Renal cortex interstitium (tissue), 15 donors: ENCODE results near the gene HTR5A. TPM values are rescaled to one million over a fixed set of nuclear protein-coding genes. Genes with fewer than 3 reads are reported as not detected.
A peak's percentile ranks its signal among the peaks of the same experiment; 100 is the strongest.
"Not testable (repeated sequence)": the region's sequence is repeated elsewhere in the genome, so short reads cannot be mapped to it uniquely, and the experiment has no call there.

Experiments
- DNase-seq, 11 donors: peaks; one replicate each; pipeline ENCODE4 v3.0.0-alpha.2; 2013; ENCODE audit warnings: low read depth in 9 of 11, low spot score in 4 of 11; ENCODE audit errors: extremely low read depth in 1 of 11
- long read RNA-seq, 16 experiments: transcript quantifications; one replicate each; lab custom pipeline, GENCODE V29; 2026
- polyA plus RNA-seq, 3 donors: library from polyadenylated mRNA; unstranded; fragments of 120-200 nt; gene quantifications; one replicate each; pipeline ENCODE4 v1.2.1, GENCODE V29; 2013; ENCODE audit not compliant: insufficient read length in 3 of 3

HTR5A gene
- polyA plus RNA-seq: not detected
- long read RNA-seq, donor 1: 0 reads
- long read RNA-seq, donor 2: 0 reads
- long read RNA-seq, donor 3: 0 reads
- long read RNA-seq, donor 4: 0 reads
- long read RNA-seq, donor 5: 0 reads
- long read RNA-seq, donor 6: 0 reads
- long read RNA-seq, donor 7: 0 reads
- long read RNA-seq, donor 8: 0 reads
- long read RNA-seq, donor 9: 0 reads
- long read RNA-seq, donor 10: 0 reads
- long read RNA-seq, donor 11: 0 reads
- long read RNA-seq, donor 12: 0 reads
- long read RNA-seq, donor 13: 0 reads
- long read RNA-seq, donor 14: 0 reads
- long read RNA-seq, donor 15: 0 reads
- long read RNA-seq, donor 16: 0 reads

GRCh38 chr7:155069992-155070751, at the start of gene HTR5A:
HTR5A (plus strand) TSS chr7:155070324; CDS start chr7:155070900, 576 bp downstream.
- DNase-seq: peak; percentile 68 to 91 (median 86)

- DNase-seq: no peak
These were observed 49.1 kb upstream of the HTR5A start for GRCh38 chr7:155020996-155021395.

- no peak for DNase-seq
These were observed 48.4 kb upstream of the HTR5A start for GRCh38 chr7:155021699-155022145.

- DNase-seq: no peak
These were observed 42.2 kb upstream of the HTR5A start for GRCh38 chr7:155027879-155028278.

GRCh38 chr7:155032978-155033377, 37.1 kb upstream of the HTR5A start:
- DNase-seq: no peak

GRCh38 chr7:155034495-155034894, 35.6 kb upstream of the HTR5A start:
- not testable (repeated sequence) for DNase-seq

GRCh38 chr7:155038335-155038734, 31.8 kb upstream of the HTR5A start:
- no peak for DNase-seq

- no peak for DNase-seq
These were observed 26.4 kb upstream of the HTR5A start for GRCh38 chr7:155043756-155044155.

- no peak for DNase-seq
These were observed 22.1 kb upstream of the HTR5A start for GRCh38 chr7:155048006-155048405.

- no peak for DNase-seq
These were observed 18.8 kb upstream of the HTR5A start for GRCh38 chr7:155051355-155051754.

GRCh38 chr7:155053002-155053401, 17.1 kb upstream of the HTR5A start:
- no peak for DNase-seq

- DNase-seq: no peak
These were observed 15.4 kb upstream of the HTR5A start for GRCh38 chr7:155054761-155055160.

GRCh38 chr7:155057076-155057475, 13.0 kb upstream of the HTR5A start:
- no peak for DNase-seq

GRCh38 chr7:155058896-155059295, 11.2 kb upstream of the HTR5A start:
- DNase-seq: no peak

- DNase-seq: no peak
These were observed 10.4 kb upstream of the HTR5A start for GRCh38 chr7:155059703-155060102.

- no peak for DNase-seq
These were observed 7.7 kb upstream of the HTR5A start for GRCh38 chr7:155062411-155062810.

GRCh38 chr7:155064186-155064585, 5.9 kb upstream of the HTR5A start:
- DNase-seq: no peak

- no peak for DNase-seq
These were observed 3.6 kb upstream of the HTR5A start for GRCh38 chr7:155066417-155066950.

GRCh38 chr7:155071121-155071651, 1.1 kb downstream of the HTR5A start:
- no peak for DNase-seq
